Activated naive CD4-positive, alpha-beta T cell treated with Interleukin-2 at 50 U/mL for 16 hours (primary cell): ENCODE measurements around the gene BMPR2.
"Not testable (repeated sequence)": the region's sequence is repeated elsewhere in the genome, so short reads cannot be mapped to it uniquely, and the experiment has no call there.

Experiments used
- DNase-seq: peaks from one replicate; pipeline ENCODE4 v3.0.0-alpha.2; 2020

Gene BMPR2

GRCh38 chr2:202545523-202545922 is 169.4 kb downstream of the BMPR2 start:
- no peak for DNase-seq

GRCh38 chr2:202545931-202546330 is 169.8 kb downstream of the BMPR2 start:
- DNase-seq: no peak

GRCh38 chr2:202546499-202547141 is 170.5 kb downstream of the BMPR2 start:
- DNase-seq: not testable (repeated sequence)

GRCh38 chr2:202548240-202548639 is 172.1 kb downstream of the BMPR2 start:
- no peak for DNase-seq

GRCh38 chr2:202551000-202551399 is 174.9 kb downstream of the BMPR2 start:
- not testable (repeated sequence) for DNase-seq

- no peak for DNase-seq
Observed at GRCh38 chr2:202555356-202555755, 179.2 kb downstream of the BMPR2 start.

- no peak for DNase-seq
Observed at GRCh38 chr2:202560200-202560599, 184.1 kb downstream of the BMPR2 start.

- no peak for DNase-seq
Observed at GRCh38 chr2:202564226-202564625, 188.1 kb downstream of the BMPR2 start.

GRCh38 chr2:202566286-202566685 is 190.2 kb downstream of the BMPR2 start:
- no peak for DNase-seq

GRCh38 chr2:202574541-202574940 is 198.4 kb downstream of the BMPR2 start:
- DNase-seq: no peak

GRCh38 chr2:202575194-202575593 is 199.1 kb downstream of the BMPR2 start:
- not testable (repeated sequence) for DNase-seq

- no peak for DNase-seq
Observed at GRCh38 chr2:202577250-202578183, 201.4 kb downstream of the BMPR2 start.

GRCh38 chr2:202582846-202583245 is 206.7 kb downstream of the BMPR2 start:
- DNase-seq: not testable (repeated sequence)

GRCh38 chr2:202583709-202584219 is 207.6 kb downstream of the BMPR2 start:
- DNase-seq: no peak

- peak; percentile 63 for DNase-seq
Observed at GRCh38 chr2:202588647-202589581, 212.8 kb downstream of the BMPR2 start.

- DNase-seq: no peak
Observed at GRCh38 chr2:202589582-202589949, 213.4 kb downstream of the BMPR2 start.

GRCh38 chr2:202592566-202592965 is 216.4 kb downstream of the BMPR2 start:
- DNase-seq: no peak

- no peak for DNase-seq
Observed at GRCh38 chr2:202599105-202599504, 223.0 kb downstream of the BMPR2 start.

- no peak for DNase-seq
Observed at GRCh38 chr2:202599911-202600310, 223.8 kb downstream of the BMPR2 start.

GRCh38 chr2:202604699-202605098 is 228.6 kb downstream of the BMPR2 start:
- DNase-seq: no peak

- DNase-seq: no peak
Observed at GRCh38 chr2:202605174-202605573, 229.0 kb downstream of the BMPR2 start.

GRCh38 chr2:202608142-202608852 is 232.2 kb downstream of the BMPR2 start:
- no peak for DNase-seq
